A549 (cell line): ENCODE data around the gene HS3ST5. TPM values are rescaled to one million over a fixed set of nuclear protein-coding genes. Genes with fewer than 3 reads are reported as not detected.

Source experiments
- ATAC-seq, 2 experiments: fragments of 200-7000 bp in 1 of 2; fragments of >200 bp in 1 of 2; cut with Nextera tagmentation in 1 of 2; cut with Tn5 transposase in 1 of 2; 3 replicates each; pipeline versions ENCODE4 v1.8.0 to v1.9.1; 2018 to 2020; ENCODE audit warnings: mild to moderate bottlenecking in 1 of 2, moderate library complexity in 1 of 2
- CTCF ChIA-PET: fragments of 300-600 bp; sonication (Branson Sonifier 250); formaldehyde crosslinking; extraction: SDS; loops from one replicate; lab custom pipeline; 2021; ENCODE audit warnings: antibody characterized with exemption, inconsistent platforms; lab: Yijun Ruan, JAX
- POLR2A ChIA-PET: fragments of 350-600 bp; formaldehyde crosslinking; extraction: SDS; loops from one replicate; lab custom pipeline; 2021; ENCODE audit warnings: antibody characterized with exemption, inconsistent platforms; lab: Yijun Ruan, JAX
- DNase-seq, 2 experiments: peaks; one replicate each; pipeline versions ENCODE4 v3.0.0 to v3.0.0-alpha.2; 2011 to 2016; ENCODE audit warnings: low read depth in 1 of 2, low spot score in 1 of 2
- FAIRE-seq: peaks from 2 replicates; lab custom pipeline; 2011; peaks lifted over from hg19 to GRCh38; lab: Jason Lieb, UNC
- H3K27ac ChIP-seq, 2 experiments: fragments of >200 bp; sonication (Bioruptor Twin); formaldehyde crosslinking; 3 replicates each; pipeline ENCODE4 v1.5.1; 2016 to 2017
- H3K4me1 ChIP-seq: fragments of >200 bp; sonication (Bioruptor Twin); formaldehyde crosslinking; 3 replicates; pipeline ENCODE4 v1.6.1; 2016
- H3K4me2 ChIP-seq: fragments of >200 bp; sonication (Bioruptor Twin); formaldehyde crosslinking; 3 replicates; pipeline ENCODE4 v1.6.1; 2016
- H3K4me3 ChIP-seq: fragments of >200 bp; sonication (Bioruptor Twin); formaldehyde crosslinking; 3 replicates; pipeline ENCODE4 v1.5.1; 2016
- H3K9me3 ChIP-seq: fragments of >200 bp; sonication (Bioruptor Twin); formaldehyde crosslinking; 3 replicates; pipeline ENCODE4 v1.6.1; 2016
- CBX8 ChIP-seq: fragments of 200-600 bp; sonication (generic); IDR thresholded peaks from 2 replicates; pipeline ENCODE4 v1.6.1; 2016
- CHD2 ChIP-seq: fragments of 150-350 bp; IDR thresholded peaks from 2 replicates; pipeline ENCODE4 v1.6.1; 2014; ENCODE audit warnings: low read length; ENCODE audit not compliant: partially characterized antibody
- CHD4 ChIP-seq: fragments of 200-600 bp; sonication (generic); IDR thresholded peaks from 2 replicates; pipeline ENCODE4 v1.6.1; 2016; ENCODE audit warnings: antibody characterized with exemption, mild to moderate bottlenecking, borderline replicate concordance
- EHF ChIP-seq: fragments of 250-450 bp; sonication (Bioruptor Pico); IDR thresholded peaks from 2 replicates; pipeline ENCODE4 v1.5.0; 2020; ENCODE audit warnings: mild to moderate bottlenecking
- FOSB ChIP-seq: fragments of 250-450 bp; sonication (Bioruptor Pico); IDR thresholded peaks from 2 replicates; pipeline ENCODE4 v1.5.0; 2020; ENCODE audit warnings: mild to moderate bottlenecking, moderate library complexity
- FOSL2 ChIP-seq, 2 experiments: fragments of 450-650 bp in 1 of 2; fragments of >200 bp in 1 of 2; sonication (Bioruptor Twin) in 1 of 2; formaldehyde crosslinking; IDR thresholded peaks; 2 replicates each; pipeline versions ENCODE4 v1.5.0 to v1.6.1; 2016 to 2020; ENCODE audit warnings: mild to moderate bottlenecking in 1 of 2, moderate library complexity in 1 of 2
- FOXS1 ChIP-seq: fragments of 250-450 bp; sonication (Bioruptor Pico); IDR thresholded peaks from 2 replicates; pipeline ENCODE4 v1.5.0; 2020; ENCODE audit warnings: mild to moderate bottlenecking, moderate library complexity
- GATA3 ChIP-seq: IDR thresholded peaks from 2 replicates; pipeline ENCODE4 v1.6.1; 2012; ENCODE audit warnings: borderline replicate concordance
- HOXA7 ChIP-seq: fragments of 250-450 bp; sonication (Bioruptor Pico); IDR thresholded peaks from 2 replicates; pipeline ENCODE4 v1.5.0; 2020; ENCODE audit warnings: mild to moderate bottlenecking, moderate library complexity
- JUN ChIP-seq, 2 experiments: fragments of >200 bp; sonication (Bioruptor Twin); formaldehyde crosslinking; IDR thresholded peaks; 2 replicates in 1 of 2; 3 replicates in 1 of 2; pipeline ENCODE4 v1.6.1; 2016 to 2017
- KDM1A ChIP-seq: fragments of 200-600 bp; sonication (generic); IDR thresholded peaks from 2 replicates; pipeline ENCODE4 v1.6.1; 2016; ENCODE audit warnings: low read depth, mild to moderate bottlenecking
- KDM5A ChIP-seq: fragments of 200-600 bp; sonication (generic); IDR thresholded peaks from 2 replicates; pipeline ENCODE4 v1.6.1; 2016; ENCODE audit warnings: antibody characterized with exemption, mild to moderate bottlenecking
- NFE2L2 ChIP-seq: fragments of 150-350 bp; conservative IDR thresholded peaks from 2 replicates; pipeline ENCODE4 v1.6.1; 2014; ENCODE audit warnings: low read length
- NPAS2 ChIP-seq: fragments of 250-450 bp; sonication (Bioruptor Pico); IDR thresholded peaks from 2 replicates; pipeline ENCODE4 v1.8.0; 2022; ENCODE audit warnings: mild to moderate bottlenecking, moderate library complexity, borderline replicate concordance
- POLR2A ChIP-seq: IDR thresholded peaks from 2 replicates; pipeline ENCODE4 v1.6.1; 2012; ENCODE audit warnings: mild to moderate bottlenecking, low read length
- RAD21 ChIP-seq, 2 experiments: fragments of >200 bp in 1 of 2; sonication (Bioruptor Twin) in 1 of 2; formaldehyde crosslinking in 1 of 2; IDR thresholded peaks in 1 of 2; conservative IDR thresholded peaks in 1 of 2; 2 replicates in 1 of 2; 3 replicates in 1 of 2; pipeline ENCODE4 v1.6.1; 2012 to 2018; ENCODE audit warnings: inconsistent platforms in 1 of 2
- RCOR1 ChIP-seq: fragments of 150-350 bp; IDR thresholded peaks from 2 replicates; pipeline ENCODE4 v1.6.1; 2014; ENCODE audit warnings: antibody characterized with exemption, low read length, low read depth
- RNF2 ChIP-seq: fragments of 200-600 bp; sonication (generic); IDR thresholded peaks from 2 replicates; pipeline ENCODE4 v1.6.1; 2016; ENCODE audit warnings: low read depth, mild to moderate bottlenecking, antibody characterized with exemption, moderate library complexity, borderline replicate concordance
- SMC3 ChIP-seq: fragments of >200 bp; sonication (Bioruptor Twin); formaldehyde crosslinking; IDR thresholded peaks from 3 replicates; pipeline ENCODE4 v1.6.1; 2018; ENCODE audit warnings: inconsistent platforms
- SREBF2 ChIP-seq: fragments of 450-650 bp; IDR thresholded peaks from 2 replicates; pipeline ENCODE4 v1.6.1; 2014; ENCODE audit warnings: mild to moderate bottlenecking, moderate library complexity
- TFCP2L1 ChIP-seq: fragments of 250-450 bp; sonication (Bioruptor Pico); IDR thresholded peaks from 2 replicates; pipeline ENCODE4 v1.5.0; 2021; ENCODE audit warnings: mild to moderate bottlenecking
- ZC3H11A ChIP-seq: fragments of 450-650 bp; IDR thresholded peaks from 2 replicates; pipeline ENCODE4 v1.6.1; 2014; ENCODE audit warnings: antibody characterized with exemption, mild to moderate bottlenecking
- ZNF302 ChIP-seq: fragments of 250-450 bp; sonication (Bioruptor Pico); IDR thresholded peaks from 2 replicates; pipeline ENCODE4 v1.9.0; 2021; ENCODE audit warnings: inconsistent platforms, mild to moderate bottlenecking, moderate library complexity
- WGBS: methylation state at CpG from one replicate; pipeline ENCODE4 v1.1.6; 2017; ENCODE audit errors: missing lambda C conversion rate; 5-methylcytosine and 5-hydroxymethylcytosine counted together
- polyA plus RNA-seq, 4 experiments: library from polyadenylated mRNA; depleted of rRNA in 3 of 4; stranded (reverse); fragments of >200 nt; fragmentation: RNase III in 1 of 4; extraction: RNeasy Plus Mini Kit Qiagen cat#74134 plus additional on column Dnase treatment in 1 of 4; gene quantifications; 2 replicates in 3 of 4; 3 replicates in 1 of 4; pipeline ENCODE4 v1.2.3, GENCODE V29; 2011 to 2017
- TF ChIP-seq, protein P1 (sequence below): fragments of 450-650 bp; IDR thresholded peaks from 2 replicates; pipeline ENCODE4 v1.6.1; 2014; ENCODE audit warnings: antibody characterized with exemption
- TF ChIP-seq, protein P2 (sequence below): fragments of 150-350 bp; IDR thresholded peaks from 2 replicates; pipeline ENCODE4 v1.6.1; 2014; ENCODE audit warnings: low read depth, mild to moderate bottlenecking, low read length
- TF ChIP-seq, protein P3 (sequence below): fragments of 250-450 bp; sonication (Bioruptor Pico); IDR thresholded peaks from 2 replicates; pipeline ENCODE4 v1.5.0; 2020; ENCODE audit warnings: low read depth, mild to moderate bottlenecking, moderate library complexity
- TF ChIP-seq, protein P4 (sequence below): IDR thresholded peaks from 2 replicates; pipeline ENCODE4 v1.6.1; 2012
- TF ChIP-seq, protein P5 (sequence below): IDR thresholded peaks from 2 replicates; pipeline ENCODE4 v1.6.1; 2012

HS3ST5 gene
- polyA plus RNA-seq, 2 of the 4 experiments (the other 2 are of a cell fraction): not detected

DNA sequence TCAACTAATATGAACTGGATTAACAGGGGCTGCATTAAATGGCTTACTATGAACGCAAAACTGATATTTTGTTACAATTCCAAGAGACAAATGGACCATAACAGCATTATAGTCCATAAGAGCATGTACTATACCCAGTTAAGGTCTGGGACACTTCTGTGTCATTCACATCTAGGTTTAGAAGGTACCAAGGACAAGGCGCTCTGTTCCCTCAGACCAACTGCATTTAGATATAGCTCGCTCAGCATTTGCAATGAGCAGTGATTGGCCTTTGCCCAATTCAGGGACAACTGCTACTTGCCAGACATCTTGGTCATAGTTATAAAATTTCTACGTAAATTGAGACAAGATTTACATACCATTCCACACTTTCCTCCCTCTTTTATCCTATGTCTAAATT, 132.4 kb downstream of the HS3ST5 start:
- WGBS: 5% methylated on average over 3 of the region's 4 CpGs
- Histone ChIP-seq H3K4me1 (no peaks in the 10 kb centered on the region), H3K4me2 (no peak overlapping the region), H3K4me3 (no peak overlapping the region), H3K9me3 (no peaks in the 10 kb centered on the region), H3K27ac (no peak overlapping the region)
- ChIA-PET CTCF (no interaction called here), POLR2A (no interaction called here)
- no peak for FAIRE-seq
- ATAC-seq: no peak
- no peak for DNase-seq
- TF ChIP-seq CHD4: no peak
- no peak for TF ChIP-seq KDM5A
- no peak for TF ChIP-seq ZC3H11A
- TF ChIP-seq HOXA7 (CRISPR knock-in tag): no peak
- no peak for TF ChIP-seq FOXS1 (CRISPR knock-in tag)
- TF ChIP-seq CBX8: no peak
- no peak for TF ChIP-seq SMC3
- no peak for TF ChIP-seq NPAS2 (CRISPR knock-in tag)
- TF ChIP-seq, protein P1, sequence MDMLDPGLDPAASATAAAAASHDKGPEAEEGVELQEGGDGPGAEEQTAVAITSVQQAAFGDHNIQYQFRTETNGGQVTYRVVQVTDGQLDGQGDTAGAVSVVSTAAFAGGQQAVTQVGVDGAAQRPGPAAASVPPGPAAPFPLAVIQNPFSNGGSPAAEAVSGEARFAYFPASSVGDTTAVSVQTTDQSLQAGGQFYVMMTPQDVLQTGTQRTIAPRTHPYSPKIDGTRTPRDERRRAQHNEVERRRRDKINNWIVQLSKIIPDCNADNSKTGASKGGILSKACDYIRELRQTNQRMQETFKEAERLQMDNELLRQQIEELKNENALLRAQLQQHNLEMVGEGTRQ: no peak
- TF ChIP-seq TFCP2L1 (CRISPR knock-in tag): no peak
- TF ChIP-seq FOSB: no peak
- TF ChIP-seq CHD2: no peak
- no peak for TF ChIP-seq FOSL2 (IDR thresholded peaks at IDR 0.05)
- TF ChIP-seq FOSL2 (CRISPR knock-in tag; IDR thresholded peaks at IDR 0.05): no peak
- no peak for TF ChIP-seq RNF2

DNA sequence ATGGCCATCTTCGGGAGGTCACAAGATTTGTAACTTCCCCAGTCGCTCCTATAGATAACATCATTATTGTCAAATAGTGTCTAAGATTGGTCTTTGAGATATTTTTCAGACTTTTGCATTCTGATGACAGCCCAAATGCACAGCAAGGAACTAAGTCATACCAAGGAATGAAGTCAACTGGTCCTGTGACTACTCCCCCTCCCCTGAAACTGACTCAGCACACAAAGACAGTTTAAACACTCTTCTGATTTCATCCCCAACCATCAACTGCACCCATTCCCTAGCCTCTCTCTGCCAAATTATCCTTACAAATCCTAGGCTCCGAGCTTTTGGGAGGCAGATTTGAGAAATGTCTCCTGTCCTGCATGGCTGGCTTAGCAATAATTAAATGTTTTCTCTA, 139.4 kb downstream of the HS3ST5 start:
- no peak overlapping the region for H3K4me2 ChIP-seq
- ChIA-PET CTCF (no interaction called here), POLR2A (no interaction called here)
- DNase-seq: no peak
- no peaks in the 10 kb centered on the region for H3K9me3 ChIP-seq
- ATAC-seq: no peak
- no peak for FAIRE-seq
- H3K4me1 ChIP-seq: no peaks in the 10 kb centered on the region
- 23% methylated on average over 3 of the region's 3 CpGs for WGBS
- no peak overlapping the region for H3K27ac ChIP-seq
- TF ChIP-seq NFE2L2: no peak
- TF ChIP-seq RAD21 (conservative IDR thresholded peaks at IDR 0.05 in 1 of 2, IDR thresholded peaks at IDR 0.05 in 1 of 2): no peak
- TF ChIP-seq, protein P2, sequence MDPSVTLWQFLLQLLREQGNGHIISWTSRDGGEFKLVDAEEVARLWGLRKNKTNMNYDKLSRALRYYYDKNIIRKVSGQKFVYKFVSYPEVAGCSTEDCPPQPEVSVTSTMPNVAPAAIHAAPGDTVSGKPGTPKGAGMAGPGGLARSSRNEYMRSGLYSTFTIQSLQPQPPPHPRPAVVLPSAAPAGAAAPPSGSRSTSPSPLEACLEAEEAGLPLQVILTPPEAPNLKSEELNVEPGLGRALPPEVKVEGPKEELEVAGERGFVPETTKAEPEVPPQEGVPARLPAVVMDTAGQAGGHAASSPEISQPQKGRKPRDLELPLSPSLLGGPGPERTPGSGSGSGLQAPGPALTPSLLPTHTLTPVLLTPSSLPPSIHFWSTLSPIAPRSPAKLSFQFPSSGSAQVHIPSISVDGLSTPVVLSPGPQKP: no peak
- no peak for TF ChIP-seq ZNF302 (CRISPR knock-in tag)
- no peak for TF ChIP-seq SREBF2
- TF ChIP-seq RCOR1: no peak
- TF ChIP-seq, protein P3, sequence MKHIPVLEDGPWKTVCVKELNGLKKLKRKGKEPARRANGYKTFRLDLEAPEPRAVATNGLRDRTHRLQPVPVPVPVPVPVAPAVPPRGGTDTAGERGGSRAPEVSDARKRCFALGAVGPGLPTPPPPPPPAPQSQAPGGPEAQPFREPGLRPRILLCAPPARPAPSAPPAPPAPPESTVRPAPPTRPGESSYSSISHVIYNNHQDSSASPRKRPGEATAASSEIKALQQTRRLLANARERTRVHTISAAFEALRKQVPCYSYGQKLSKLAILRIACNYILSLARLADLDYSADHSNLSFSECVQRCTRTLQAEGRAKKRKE: no peak
- TF ChIP-seq POLR2A: no peak
- no peak for TF ChIP-seq RNF2
- TF ChIP-seq KDM1A: no peak
- no peak for TF ChIP-seq FOSL2 (IDR thresholded peaks at IDR 0.05)
- TF ChIP-seq FOSL2 (CRISPR knock-in tag; IDR thresholded peaks at IDR 0.05): no peak
- TF ChIP-seq, protein P4, sequence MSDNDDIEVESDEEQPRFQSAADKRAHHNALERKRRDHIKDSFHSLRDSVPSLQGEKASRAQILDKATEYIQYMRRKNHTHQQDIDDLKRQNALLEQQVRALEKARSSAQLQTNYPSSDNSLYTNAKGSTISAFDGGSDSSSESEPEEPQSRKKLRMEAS: no peak
- H3K4me3 ChIP-seq: no peak overlapping the region

DNA sequence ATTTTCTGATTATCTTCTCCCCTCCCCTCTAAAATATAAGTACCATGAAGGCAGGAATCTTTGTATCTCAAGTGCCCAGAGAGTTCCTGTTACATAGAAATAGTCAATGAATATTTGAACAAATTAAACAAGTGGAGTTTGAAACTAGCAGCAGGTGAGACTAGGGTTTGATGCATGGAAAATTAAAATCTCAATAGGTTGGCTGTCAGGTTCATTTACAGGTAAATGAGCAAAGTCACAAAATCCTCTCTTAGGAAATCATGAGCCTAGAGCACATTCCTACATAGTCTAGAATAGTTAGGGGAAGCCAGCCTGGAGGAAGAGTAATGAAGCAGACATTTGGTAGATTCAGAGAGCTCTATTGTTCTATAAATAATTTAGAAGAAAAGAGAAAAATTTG, 140.4 kb downstream of the HS3ST5 start:
- ChIA-PET POLR2A (no interaction called here), CTCF (no interaction called here)
- no peak for FAIRE-seq
- DNase-seq: no peak
- no peaks in the 10 kb centered on the region for H3K9me3 ChIP-seq
- no peaks in the 10 kb centered on the region for H3K4me1 ChIP-seq
- H3K4me3 ChIP-seq: no peak overlapping the region
- no peak for ATAC-seq
- no peak overlapping the region for H3K27ac ChIP-seq
- TF ChIP-seq SREBF2 (no peak), JUN (IDR thresholded peaks at IDR 0.05) (no peak), GATA3 (no peak), RNF2 (no peak), EHF (CRISPR knock-in tag) (no peak)
- TF ChIP-seq, protein P5, sequence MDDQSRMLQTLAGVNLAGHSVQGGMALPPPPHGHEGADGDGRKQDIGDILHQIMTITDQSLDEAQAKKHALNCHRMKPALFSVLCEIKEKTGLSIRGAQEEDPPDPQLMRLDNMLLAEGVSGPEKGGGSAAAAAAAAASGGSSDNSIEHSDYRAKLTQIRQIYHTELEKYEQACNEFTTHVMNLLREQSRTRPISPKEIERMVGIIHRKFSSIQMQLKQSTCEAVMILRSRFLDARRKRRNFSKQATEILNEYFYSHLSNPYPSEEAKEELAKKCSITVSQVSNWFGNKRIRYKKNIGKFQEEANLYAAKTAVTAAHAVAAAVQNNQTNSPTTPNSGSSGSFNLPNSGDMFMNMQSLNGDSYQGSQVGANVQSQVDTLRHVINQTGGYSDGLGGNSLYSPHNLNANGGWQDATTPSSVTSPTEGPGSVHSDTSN: no peak
- no peak overlapping the region for H3K4me2 ChIP-seq
